Inflammatory macrophage treated with lipopolysaccharide for 1 hour (primary cell): ENCODE results near the gene HIPK4.
"Not testable (repeated sequence)": the region's sequence is repeated elsewhere in the genome, so short reads cannot be mapped to it uniquely, and the experiment has no call there.

Source experiments
- DNase-seq, 2 donors: peaks; one replicate each; pipeline ENCODE4 v3.0.0-alpha.2; 2020 to 2022

HIPK4 gene

DNA sequence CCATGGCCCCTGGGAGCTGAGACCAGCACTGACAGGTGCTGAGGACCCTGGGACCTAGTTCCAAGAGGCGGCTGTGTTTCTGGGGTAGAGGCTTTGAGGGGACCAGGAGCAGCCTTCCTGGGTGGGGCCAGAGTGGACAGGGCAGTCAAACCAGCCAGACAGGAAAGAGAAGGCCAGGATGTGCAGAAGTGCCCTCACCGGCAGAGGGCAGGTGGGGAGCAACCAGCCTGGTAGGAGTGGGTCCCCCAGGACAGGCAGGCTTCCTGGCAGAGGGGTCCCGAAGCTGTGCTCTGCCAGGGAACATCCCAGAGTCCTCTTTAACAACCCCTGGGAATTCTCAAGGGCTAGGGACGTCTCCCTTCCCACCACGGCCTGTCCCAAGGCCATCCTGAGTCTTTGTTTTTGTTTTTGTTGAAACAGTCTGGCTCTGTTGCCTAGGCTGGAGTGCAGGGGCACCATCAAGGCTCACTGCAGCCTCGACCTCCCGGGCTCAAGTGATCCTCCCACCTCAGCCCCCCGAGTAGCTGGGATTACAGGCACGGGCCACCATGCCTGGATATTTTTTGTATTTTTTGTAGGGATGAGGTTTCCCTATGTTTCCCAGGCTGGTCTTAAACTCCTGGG lies 3.0 kb upstream of the HIPK4 start:
- DNase-seq, result no peak

DNA sequence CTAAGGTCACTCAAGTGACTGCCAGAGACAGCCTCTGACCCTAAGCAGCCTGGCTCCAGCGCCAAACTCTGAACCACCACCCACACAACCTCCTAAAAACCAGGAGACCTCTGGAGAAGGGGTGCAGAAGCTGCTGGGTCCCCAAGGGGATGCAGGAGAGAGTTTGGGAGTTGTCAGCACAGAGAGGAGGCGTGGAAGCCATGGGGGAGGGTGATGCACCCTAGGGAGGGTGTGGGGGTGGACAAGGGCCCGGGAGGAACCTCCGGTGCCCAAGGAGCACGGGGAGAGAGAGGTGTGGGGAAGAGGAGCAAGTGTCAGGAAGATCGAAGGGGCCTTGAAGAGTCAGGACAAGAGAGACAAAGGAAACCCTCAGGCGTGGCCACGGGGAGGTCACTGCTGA lies 2.1 kb upstream of the HIPK4 start:
- no peak for DNase-seq

DNA sequence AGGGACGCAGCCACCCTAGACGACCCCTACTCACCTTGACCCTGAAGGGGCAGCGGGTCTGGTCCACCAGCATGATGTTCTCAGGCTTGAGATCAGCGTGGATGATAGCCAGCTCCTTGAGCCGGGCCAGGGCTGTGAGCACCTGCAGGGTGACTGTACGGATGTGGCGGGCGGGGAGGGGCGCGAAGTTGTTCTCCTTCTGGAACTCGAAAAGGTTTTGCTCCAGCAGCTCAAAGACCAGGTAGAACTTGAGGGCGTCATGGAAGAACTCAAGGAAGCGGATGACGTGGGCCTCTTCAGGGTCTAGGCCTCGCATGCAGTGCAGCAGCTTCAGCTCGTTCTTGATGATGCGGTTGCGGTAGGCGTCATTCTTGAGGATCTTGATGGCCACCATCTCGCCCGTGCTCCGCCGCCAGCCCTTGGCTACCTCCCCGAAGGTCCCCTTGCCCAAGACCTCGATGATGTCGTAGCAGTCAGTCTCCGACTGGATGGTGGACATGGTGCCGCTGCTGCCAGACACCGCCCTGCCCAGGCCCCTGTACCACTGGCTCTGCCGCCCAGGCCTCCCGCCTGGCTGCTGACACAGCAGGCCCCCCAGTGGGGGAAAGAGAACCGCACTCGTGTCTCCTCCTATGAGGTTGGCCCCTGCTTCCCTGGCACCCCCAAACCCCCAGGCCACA lies 437 bp downstream of the HIPK4 start:
- DNase-seq, result no peak

DNA sequence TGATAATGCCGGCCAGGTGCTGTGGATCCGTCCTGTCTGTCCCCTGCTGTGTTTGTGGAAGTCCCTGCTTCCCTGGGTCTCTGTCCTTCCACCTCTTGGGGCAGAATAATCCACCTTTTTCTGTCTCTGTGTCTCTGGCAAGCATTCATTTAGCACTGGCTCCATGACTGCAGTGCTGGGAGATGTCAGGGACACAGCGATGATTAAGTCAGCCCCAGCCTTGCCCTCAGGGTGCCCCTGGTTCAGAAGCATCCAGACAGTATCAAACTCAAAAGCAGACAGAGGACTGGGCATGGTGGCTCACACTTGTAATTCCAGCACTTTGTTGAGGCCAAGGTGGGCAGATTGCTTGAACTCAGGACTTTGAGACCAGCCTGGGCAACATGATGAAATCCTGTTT lies 1.5 kb downstream of the HIPK4 start:
- no peak for DNase-seq

DNA sequence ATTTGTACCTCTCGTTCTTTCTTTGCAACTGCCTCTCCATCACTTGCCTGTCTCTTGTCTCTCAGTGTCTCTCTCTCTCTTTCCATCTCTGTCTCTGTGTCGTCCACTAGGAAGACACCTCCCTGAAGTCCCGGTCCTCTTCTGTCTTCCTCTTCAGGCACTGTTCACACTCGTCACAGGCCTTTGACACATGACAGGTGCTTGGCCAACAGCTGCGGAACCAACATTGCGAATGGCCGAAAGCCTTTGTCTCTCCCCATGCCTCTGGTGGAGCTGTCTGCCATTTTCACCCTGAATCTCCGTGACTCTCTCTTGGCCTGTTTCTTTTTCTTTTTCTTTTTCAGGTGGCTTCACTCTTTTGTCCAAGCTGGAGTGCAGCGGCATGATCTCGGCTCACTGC lies 2.8 kb downstream of the HIPK4 start:
- DNase-seq, result no peak

DNA sequence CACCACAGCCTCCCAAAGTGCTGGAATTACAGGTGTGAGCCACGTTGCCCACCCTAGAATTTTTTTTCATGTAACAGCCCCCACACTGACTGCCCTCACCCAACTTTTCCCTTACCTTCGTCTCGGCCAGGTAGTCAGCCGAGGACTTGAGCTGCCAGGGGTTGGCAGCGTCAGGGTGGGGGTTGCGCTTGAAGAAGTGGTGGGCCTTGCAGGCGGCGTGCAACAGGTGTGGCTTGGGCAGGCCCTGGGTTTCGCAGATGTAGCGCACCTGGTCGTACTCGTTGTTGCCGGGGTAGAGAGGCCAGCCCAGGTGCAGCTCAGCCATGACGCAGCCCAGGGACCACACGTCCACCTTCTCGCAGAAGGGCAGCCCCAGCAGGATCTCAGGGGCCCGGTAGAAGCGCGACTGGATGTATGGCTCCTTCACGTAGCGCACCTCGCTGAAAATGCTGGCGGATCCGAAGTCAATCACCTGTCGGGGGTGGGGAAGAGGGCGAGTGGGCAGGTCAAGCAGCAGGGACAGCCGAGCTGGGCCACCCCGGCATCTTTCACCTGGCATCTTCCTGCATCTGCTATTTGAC lies 6.2 kb downstream of the HIPK4 start:
- DNase-seq, result no peak

DNA sequence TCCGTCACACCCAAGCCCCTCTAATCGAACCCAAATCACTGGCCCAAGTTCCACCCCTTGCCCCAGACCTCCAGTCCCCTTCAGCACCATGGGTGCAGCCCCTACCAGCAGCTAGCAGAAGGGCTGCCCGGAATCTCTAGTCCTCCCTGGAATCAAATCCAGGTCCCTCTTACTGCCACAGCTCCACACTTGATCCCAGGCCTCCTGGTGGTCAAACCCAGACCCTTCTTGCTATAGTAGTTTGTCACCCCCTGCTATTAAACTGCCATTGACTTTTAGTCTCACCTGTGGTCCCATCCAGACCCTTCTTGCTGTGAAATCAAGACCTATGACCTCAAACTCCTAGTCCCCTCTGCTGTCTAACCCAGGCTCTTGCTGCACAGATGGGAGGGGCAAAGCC lies 8.7 kb downstream of the HIPK4 start:
- DNase-seq, result no peak

DNA sequence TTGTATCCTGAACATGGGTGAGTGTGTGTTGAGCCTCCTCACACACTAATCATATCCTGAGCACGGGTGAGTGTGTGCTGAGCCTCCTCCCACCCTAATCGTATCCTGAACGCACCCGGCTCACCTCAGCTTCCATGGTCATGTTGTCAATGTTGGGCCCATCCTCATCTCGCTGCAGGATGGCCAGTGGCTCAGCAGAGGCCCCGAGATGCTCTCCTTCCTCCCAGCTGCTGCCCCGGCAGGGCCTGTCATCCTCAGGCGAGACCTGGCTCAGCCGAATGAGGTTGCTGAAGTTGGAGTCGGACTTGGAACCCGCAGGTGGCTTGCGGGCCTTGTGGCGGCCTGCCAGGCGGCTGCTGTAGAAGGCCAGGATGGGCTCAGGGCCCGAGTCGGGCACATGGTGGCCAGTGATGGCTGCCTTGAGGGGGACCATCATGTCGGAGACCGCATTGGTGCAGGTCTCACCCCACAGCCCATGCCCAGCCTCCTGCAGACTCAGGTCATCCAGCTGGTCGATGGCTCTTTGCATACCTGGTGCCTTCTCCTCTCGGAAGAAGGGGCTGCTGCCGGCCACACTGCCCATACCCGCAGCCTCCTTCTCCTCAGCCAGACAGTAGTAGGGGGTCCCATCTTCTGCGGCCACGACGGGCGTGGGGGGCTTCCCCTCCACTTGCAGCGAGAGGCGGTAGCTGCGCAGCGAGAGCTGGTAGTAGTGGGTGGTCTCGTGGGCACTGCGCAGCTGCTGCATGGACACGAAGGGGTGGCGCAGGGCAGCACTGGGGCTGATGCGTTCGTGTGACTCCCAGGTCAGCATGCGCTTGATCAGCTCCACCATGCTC lies 9.6 kb downstream of the HIPK4 start:
- DNase-seq, result no peak

DNA sequence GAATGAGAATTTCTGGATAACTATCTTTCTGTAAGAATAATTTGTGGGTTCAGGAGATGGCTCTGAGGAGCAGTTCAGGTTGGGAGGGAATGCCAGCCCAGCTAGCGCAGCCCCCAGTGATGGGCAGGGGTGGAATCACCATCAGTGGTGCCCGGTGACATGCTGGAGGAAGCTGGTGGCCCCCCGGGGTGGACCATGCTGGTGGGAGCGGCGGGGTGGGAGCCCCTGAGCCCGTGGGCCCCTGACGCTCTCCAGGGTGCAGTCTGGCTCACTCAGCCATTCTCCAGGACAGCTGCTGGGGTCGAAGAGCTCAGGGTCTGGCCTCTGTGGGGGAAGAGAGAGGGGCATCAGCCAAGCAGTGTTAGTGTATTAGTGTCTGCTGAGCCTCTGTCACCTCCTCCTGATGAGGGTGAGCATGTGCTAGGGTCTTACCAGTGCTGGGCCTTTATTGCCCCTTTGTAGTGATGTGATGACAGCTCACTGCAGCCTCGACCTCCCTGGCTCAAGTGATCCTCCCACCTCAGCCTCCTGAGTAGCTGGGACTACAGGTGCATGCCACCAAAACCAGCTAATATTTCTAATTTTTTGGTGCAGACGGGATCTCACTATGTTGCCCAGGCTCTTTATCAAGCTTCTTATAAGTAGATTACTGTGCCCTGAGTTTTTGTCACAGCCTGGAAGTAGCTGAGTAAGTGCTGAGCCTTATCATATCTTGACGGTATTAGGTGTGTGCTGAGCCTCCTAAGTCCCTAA lies 10.4 kb downstream of the HIPK4 start:
- DNase-seq, result no peak

DNA sequence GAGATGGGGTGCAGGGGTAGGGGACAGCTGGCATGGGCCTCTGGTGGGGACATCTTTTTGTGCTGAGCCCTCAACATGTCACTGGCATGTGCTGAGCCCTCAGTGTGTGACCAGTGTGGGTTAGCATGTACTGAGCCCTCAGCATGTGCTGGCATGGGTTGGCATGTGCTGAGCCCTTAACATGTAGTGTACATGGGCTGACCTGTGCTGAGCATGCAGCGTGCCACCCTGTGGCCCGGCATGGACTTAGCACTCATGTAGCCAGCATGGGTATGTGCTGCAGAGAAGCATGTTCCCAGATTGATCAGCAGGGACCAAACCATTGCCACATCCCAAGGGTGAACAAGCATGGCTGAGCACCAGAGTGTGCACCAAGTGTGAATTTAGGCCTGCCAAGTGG lies 11.5 kb downstream of the HIPK4 start:
- DNase-seq, result no peak

DNA sequence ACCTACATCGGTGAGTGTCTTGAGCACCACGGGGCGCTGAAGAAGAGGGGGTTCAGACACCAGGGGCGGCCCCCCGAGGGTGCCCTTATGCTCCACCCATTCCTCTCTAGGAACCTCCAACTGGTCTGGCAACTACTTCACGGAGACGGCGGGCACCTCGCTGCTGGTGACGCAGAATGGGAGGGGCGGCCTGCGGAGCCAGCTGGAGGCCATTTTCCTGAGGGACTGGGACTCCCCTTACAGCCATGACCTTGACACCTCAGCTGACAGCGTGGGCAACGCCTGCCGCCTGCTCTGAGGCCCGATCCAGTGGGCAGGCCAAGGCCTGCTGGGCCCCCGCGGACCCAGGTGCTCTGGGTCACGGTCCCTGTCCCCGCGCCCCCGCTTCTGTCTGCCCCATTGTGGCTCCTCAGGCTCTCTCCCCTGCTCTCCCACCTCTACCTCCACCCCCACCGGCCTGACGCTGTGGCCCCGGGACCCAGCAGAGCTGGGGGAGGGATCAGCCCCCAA lies 12.1 kb downstream of the HIPK4 start:
- DNase-seq, result no peak

DNA sequence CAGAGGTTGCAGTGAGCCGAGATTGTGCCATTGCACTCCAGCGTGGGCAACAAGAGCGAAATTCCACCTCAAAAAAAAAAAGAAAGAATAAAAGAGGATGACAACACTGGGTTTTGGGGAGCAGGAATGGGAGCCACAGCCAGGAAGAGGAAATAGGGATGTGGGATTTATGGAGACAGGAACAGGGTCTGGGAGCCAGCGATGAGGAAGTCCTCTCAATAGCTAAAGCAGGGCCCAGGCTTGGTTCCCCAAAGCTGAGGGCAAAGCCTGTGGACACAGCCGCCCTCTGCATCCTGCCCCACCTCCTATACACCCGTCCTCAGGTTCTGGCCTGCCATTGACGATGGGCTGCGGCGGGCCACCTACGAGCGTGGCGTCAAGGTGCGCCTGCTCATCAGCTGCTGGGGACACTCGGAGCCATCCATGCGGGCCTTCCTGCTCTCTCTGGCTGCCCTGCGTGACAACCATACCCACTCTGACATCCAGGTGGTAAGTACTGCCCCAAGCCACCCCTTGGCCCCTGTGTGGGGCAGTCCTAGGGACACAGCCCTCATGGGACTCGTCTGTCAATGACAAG lies 13.6 kb downstream of the HIPK4 start:
- no peak for DNase-seq

DNA sequence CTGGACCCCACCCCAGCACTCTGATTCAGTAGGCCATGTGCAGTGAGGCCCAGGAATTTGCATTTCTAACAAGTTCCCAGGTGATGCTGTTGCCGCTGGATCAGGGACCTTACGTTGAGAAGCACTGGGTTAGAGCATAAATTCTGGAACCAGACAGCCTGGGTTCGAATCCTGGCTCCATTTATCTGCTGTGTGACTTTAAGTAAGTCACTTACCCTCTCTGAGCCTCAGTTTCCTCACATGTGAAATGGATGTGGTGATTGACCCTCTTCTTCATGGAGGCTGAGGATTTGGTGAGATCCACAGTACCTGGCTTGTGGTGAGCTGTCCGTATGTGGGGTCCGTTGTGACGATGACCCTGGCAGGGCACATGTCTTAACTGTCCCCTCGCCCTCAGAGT lies 15.9 kb downstream of the HIPK4 start:
- no peak for DNase-seq

DNA sequence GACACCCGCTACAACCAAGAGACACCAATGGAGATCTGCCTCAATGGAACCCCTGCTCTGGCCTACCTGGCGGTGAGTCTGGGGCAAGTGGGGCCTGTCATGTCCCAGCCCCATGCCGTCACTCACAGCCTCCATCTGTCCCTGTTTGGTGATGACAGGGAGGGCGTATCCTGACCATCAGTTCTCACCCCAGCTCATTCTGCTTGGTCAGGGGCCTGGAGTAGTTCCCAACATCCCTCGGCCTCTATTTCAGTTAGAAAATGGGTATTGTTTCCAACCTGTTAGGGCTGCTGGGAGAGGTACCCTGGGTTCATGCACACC lies 18.2 kb downstream of the HIPK4 start:
- no peak for DNase-seq

DNA sequence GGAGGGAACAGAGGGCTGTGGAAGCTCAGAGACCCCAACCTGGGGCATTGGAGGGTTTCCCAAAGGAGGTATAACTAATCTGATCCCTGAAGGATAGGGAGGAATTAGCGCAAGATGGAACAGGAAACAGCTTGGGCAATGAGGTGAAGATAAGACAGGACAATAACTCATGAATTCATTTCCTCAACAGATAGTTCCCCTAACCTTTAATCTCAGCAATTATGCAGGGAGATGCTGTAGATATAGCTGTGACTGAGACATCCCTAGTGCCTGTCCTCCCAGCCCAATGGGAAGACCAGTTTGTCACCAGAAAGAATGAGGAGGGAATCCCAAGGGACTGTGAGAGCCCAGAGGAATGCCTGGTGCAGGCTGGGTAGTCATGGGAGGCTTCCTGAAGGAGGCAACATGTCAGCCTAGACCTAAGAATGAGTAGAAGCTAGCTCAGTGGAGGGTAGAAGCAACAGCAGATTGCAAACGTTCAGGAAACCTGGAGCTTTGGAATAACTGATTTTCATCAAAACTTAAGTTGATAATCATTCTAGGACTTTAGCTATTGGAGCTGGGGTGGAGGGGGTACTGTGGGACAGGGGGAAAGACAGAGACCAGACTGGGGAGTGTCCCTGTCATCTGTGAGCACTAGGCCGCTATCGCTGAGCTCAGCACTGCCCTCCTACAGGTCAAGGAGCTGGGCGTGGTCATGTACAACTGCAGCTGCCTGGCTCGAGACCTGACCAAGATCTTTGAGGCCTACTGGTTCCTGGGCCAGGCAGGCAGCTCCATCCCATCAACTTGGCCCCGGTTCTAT lies 18.8 kb downstream of the HIPK4 start:
- DNase-seq, result no peak

DNA sequence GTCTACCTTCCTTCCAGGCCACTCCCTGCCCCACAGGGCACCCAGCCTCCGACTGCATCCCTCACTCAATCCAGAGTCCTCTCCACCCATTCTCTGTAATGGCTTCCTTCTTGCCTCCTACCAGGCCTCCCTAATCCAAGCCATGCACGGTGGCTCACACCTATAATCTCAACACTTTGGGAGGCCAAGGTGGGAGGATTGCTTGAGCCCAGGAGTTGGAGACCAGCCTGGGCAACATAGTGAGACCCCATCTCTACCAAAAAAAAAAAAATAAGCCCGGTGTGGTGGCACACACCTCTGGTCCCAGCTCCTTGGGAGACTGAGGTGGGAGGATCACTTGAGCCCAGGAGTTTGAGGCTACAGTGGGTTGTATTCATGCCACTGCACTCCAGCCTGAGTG lies 19.7 kb downstream of the HIPK4 start:
- DNase-seq, result not testable (repeated sequence)

DNA sequence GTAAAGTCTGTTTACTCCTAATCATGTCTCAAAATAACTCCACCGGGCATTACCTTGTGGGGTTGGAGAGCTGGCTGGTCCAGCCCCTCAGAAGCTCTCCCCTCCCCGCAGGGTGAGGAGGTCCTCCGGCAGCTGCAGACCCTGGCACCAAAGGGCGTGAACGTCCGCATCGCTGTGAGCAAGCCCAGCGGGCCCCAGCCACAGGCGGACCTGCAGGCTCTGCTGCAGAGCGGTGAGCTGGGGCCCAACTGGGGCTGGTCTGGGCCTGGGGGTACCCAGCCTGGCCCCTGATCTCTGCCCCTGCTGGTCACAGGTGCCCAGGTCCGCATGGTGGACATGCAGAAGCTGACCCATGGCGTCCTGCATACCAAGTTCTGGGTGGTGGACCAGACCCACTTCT lies 20.2 kb downstream of the HIPK4 start:
- DNase-seq, result no peak

DNA sequence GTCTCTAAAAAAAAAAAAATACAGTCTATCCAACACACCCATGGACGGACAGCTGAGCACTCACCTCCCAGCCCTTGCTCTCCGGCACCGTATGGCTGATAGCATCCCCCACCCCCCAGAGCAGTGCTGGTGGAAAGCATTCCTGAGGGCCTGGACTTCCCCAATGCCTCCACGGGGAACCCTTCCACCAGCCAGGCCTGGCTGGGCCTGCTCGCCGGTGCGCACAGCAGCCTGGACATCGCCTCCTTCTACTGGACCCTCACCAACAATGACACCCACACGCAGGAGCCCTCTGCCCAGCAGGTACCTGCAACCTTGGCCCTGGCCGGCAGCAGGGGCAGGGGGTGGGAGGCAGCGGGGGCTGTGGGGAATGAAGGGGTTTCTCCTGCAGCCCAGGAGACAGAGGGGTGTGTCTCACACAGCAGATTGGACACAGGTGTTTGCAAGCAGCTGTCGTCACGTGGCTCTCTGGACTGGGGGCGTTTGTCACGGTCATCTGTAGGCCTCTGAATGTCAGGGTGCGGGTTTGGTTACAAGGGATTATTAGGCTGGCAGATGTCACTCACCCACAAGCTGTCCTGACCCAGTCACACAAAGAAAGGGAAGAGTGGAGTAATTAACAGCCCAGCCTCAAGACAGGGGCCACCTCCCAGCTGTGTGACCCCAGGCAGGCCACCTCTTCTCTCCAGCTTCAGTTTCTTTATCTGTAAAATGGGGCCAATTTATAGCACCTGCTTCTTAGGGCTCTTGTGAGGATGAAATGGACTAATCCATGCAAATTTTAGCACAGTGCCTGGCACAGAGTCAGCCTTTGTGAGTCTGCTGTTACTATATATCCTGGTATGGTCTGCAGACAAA lies 22.2 kb downstream of the HIPK4 start:
- DNase-seq, result no peak

DNA sequence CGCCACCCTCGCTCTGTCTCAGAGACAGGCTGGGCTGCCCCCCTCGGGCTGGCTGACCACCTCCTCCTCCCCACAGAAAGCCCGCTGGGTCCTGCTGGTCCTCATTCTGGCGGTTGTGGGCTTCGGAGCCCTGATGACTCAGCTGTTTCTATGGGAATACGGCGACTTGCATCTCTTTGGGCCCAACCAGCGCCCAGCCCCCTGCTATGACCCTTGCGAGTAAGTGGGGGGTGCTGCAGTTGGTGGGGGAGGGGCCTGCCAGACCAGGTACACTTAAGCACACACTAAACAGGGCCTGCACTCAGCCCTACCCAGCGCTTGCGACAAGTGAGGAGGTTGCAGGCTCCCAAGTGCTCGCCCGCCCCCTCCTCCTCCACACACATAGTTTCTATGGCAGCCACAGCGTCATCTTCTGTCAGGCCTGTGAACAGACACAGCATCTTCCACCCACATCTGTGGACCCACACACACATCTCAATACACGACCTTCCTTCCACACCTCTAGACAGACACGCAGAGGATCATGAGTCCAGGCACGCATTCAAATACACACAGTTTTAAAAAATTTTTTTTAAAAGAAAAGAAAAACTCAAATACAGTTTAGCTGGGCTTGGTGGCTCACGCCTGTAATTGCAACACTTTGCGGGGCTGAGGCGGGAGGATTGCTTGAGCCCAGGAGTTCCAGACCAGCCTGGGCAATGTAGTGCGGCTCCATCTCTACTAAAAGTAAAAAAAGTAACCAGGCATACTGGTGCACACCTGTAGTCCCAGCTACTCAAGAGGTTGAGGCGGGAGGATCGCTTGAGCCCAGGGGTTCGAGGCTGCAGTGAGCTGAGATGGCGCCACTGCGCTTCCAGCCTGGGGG lies 23.1 kb downstream of the HIPK4 start:
- DNase-seq, result peak; percentile 39 to 41
